ENCODE data around the gene HSDL2. TPM values are rescaled to one million over a fixed set of nuclear protein-coding genes. Genes with fewer than 3 reads are reported as not detected.

HSDL2 gene
- polyA plus RNA-seq, 3 donors, result 6.4 to 34.8 (median 26.9) TPM

- TF ChIP-seq CTCF (IDR thresholded peaks at IDR 0.05), result no peak
- Mint-ChIP-seq H3K4me3 (no peak overlapping the region), H3K4me1 (no peaks in the 10 kb centered on the region), H3K27ac (no peak overlapping the region), H3K27me3 (ENCODE audit: low read depth in 3 of 3) (peaks cover 0 to 2% (median 2%) of the 10 kb centered on the region in 3 donors), H3K9me3 (peaks cover 0 to 1% (median 0%) of the 10 kb centered on the region in 7 donors), H3K36me3 (peaks cover 36 to 39% of the 10 kb centered on the region in 2 donors)
- intact Hi-C loops (cut with micrococcal nuclease), result no loop called here
- Histone ChIP-seq H3K4me1 (ENCODE audit: control insufficient read depth in 1 of 2, insufficient read depth in 2 of 2, low read length in 2 of 2) (no peaks in the 10 kb centered on the region), H3K36me3 (replicated peaks in 1 of 2; ENCODE audit: control insufficient read depth in 1 of 2, insufficient read depth in 2 of 2, low read length in 2 of 2) (peaks cover 3 to 13% of the 10 kb centered on the region in 2 donors), H4K20me1 (ENCODE audit: insufficient read depth, low read length) (no peaks in the 10 kb centered on the region), H3K27me3 (ENCODE audit: control insufficient read depth in 2 of 2, insufficient read depth in 2 of 2, low read length in 2 of 2) (no peaks in the 10 kb centered on the region), H2AFZ (ENCODE audit: insufficient read depth, low read depth, low read length, poor library complexity, severe bottlenecking) (no peak overlapping the region), H3K9me3 (replicated peaks in 1 of 2; ENCODE audit: control insufficient read depth in 1 of 2, insufficient read depth in 1 of 2, low read length in 2 of 2) (no peaks in the 10 kb centered on the region), H3K79me2 (ENCODE audit: insufficient read depth, low read length) (no peaks in the 10 kb centered on the region), H3K4me3 (replicated peaks in 1 of 3; ENCODE audit: low read depth in 2 of 3, low read length in 3 of 3) (no peak overlapping the region), H3K9ac (ENCODE audit: insufficient read depth, low read length, poor library complexity, severe bottlenecking) (no peak overlapping the region), H3K27ac (ENCODE audit: low read depth in 1 of 2, low read length in 2 of 2) (no peak overlapping the region), H3K4me2 (replicated peaks; ENCODE audit: extremely low read depth, low read length, poor library complexity, severe bottlenecking) (no peak overlapping the region)
- DNase-seq, result no peak
- 100% methylated on average over 1 of the region's 2 CpGs for whole genome bisulfite sequencing (ENCODE audit: insufficient coverage)
These were observed 57.5 kb downstream of the HSDL2 start for GRCh38 chr9:112437406-112437805.

GRCh38 chr9:112439171-112439570 lies 59.3 kb downstream of the HSDL2 start:
- H3K4me3 Mint-ChIP-seq, result no peak overlapping the region
- no peaks in the 10 kb centered on the region for H3K9me3 ChIP-seq (replicated peaks in 1 of 2; ENCODE audit: control insufficient read depth in 1 of 2, insufficient read depth in 1 of 2, low read length in 2 of 2)
- no peaks in the 10 kb centered on the region for H3K4me1 Mint-ChIP-seq
- H3K27ac ChIP-seq (ENCODE audit: low read depth in 1 of 2, low read length in 2 of 2), result no peak overlapping the region
- 100% methylated on average over 1 of the region's 2 CpGs for WGBS (ENCODE audit: insufficient coverage)
- no peaks in the 10 kb centered on the region for H3K4me1 ChIP-seq (ENCODE audit: control insufficient read depth in 1 of 2, insufficient read depth in 2 of 2, low read length in 2 of 2)
- H3K27ac Mint-ChIP-seq, result no peak overlapping the region
- no peak overlapping the region for H3K9ac ChIP-seq (ENCODE audit: insufficient read depth, low read length, poor library complexity, severe bottlenecking)
- H4K20me1 ChIP-seq (ENCODE audit: insufficient read depth, low read length), result no peaks in the 10 kb centered on the region
- DNase-seq, result no peak
- H2AFZ ChIP-seq (ENCODE audit: insufficient read depth, low read depth, low read length, poor library complexity, severe bottlenecking), result no peak overlapping the region
- H3K36me3 ChIP-seq (replicated peaks in 1 of 2; ENCODE audit: control insufficient read depth in 1 of 2, insufficient read depth in 2 of 2, low read length in 2 of 2), result peaks cover 0 to 14% of the 10 kb centered on the region in 2 donors
- peaks cover 24 to 27% of the 10 kb centered on the region in 2 donors for H3K36me3 Mint-ChIP-seq
- H3K79me2 ChIP-seq (ENCODE audit: insufficient read depth, low read length), result no peaks in the 10 kb centered on the region
- no peak overlapping the region for H3K4me3 ChIP-seq (replicated peaks in 1 of 3; ENCODE audit: low read depth in 2 of 3, low read length in 3 of 3)
- peaks cover 0 to 1% (median 0%) of the 10 kb centered on the region in 7 donors for H3K9me3 Mint-ChIP-seq
- intact Hi-C loops (cut with micrococcal nuclease), result no loop called here
- H3K4me2 ChIP-seq (replicated peaks; ENCODE audit: extremely low read depth, low read length, poor library complexity, severe bottlenecking), result no peak overlapping the region
- no peaks in the 10 kb centered on the region for H3K27me3 ChIP-seq (ENCODE audit: control insufficient read depth in 2 of 2, insufficient read depth in 2 of 2, low read length in 2 of 2)
- no peak for TF ChIP-seq CTCF (IDR thresholded peaks at IDR 0.05)
- peaks cover 0 to 2% (median 2%) of the 10 kb centered on the region in 3 donors for H3K27me3 Mint-ChIP-seq (ENCODE audit: low read depth in 3 of 3)

All from CD14-positive monocyte (primary cell).